GM06990 (cell line): ENCODE results near the gene VSTM5.
"Not testable (repeated sequence)": the region's sequence is repeated elsewhere in the genome, so short reads cannot be mapped to it uniquely, and the experiment has no call there.

Experiments used
- DNase-seq: peaks from one replicate; pipeline ENCODE4 v3.0.0-alpha.2; 2011; ENCODE audit not compliant: insufficient read length; ENCODE audit errors: extremely low read depth
- H3K27me3 ChIP-seq: replicated peaks from 2 replicates; pipeline ENCODE4 v1.6.0; 2011; ENCODE audit warnings: low read length; ENCODE audit not compliant: control insufficient read depth, insufficient read depth
- H3K36me3 ChIP-seq: 2 replicates; pipeline ENCODE4 v1.5.1; 2011; ENCODE audit warnings: low read length; ENCODE audit not compliant: control insufficient read depth, insufficient read depth
- H3K4me3 ChIP-seq: replicated peaks from 2 replicates; pipeline ENCODE4 v1.5.1; 2011; ENCODE audit warnings: low read depth, mild to moderate bottlenecking, control low read depth, low read length
- CTCF ChIP-seq: IDR thresholded peaks from 2 replicates; pipeline ENCODE4 v1.5.1; 2011; ENCODE audit warnings: low read length, control low read depth, mild to moderate bottlenecking, inconsistent platforms; ENCODE audit not compliant: insufficient read depth, poor library complexity, severe bottlenecking

The VSTM5 gene

GRCh38 chr11:93775289-93775688, 75.1 kb downstream of the VSTM5 start:
- no peak overlapping the region for H3K4me3 ChIP-seq
- no peak for DNase-seq
- H3K36me3 ChIP-seq: no peaks in the 10 kb centered on the region
- TF ChIP-seq CTCF: no peak
- H3K27me3 ChIP-seq: no peaks in the 10 kb centered on the region

GRCh38 chr11:93774560-93774959, 75.9 kb downstream of the VSTM5 start:
- H3K4me3 ChIP-seq, H3K36me3 ChIP-seq, H3K27me3 ChIP-seq, DNase-seq: not testable (repeated sequence)

- DNase-seq: no peak
- no peaks in the 10 kb centered on the region for H3K36me3 ChIP-seq
- TF ChIP-seq CTCF: no peak
- no peak overlapping the region for H3K4me3 ChIP-seq
- no peaks in the 10 kb centered on the region for H3K27me3 ChIP-seq
Measured at GRCh38 chr11:93773601-93774200, 76.7 kb downstream of the VSTM5 start.

- Histone ChIP-seq H3K4me3 (no peak overlapping the region), H3K27me3 (no peaks in the 10 kb centered on the region), H3K36me3 (no peaks in the 10 kb centered on the region)
- TF ChIP-seq CTCF: no peak
- DNase-seq: no peak
Measured at GRCh38 chr11:93773045-93773477, 77.4 kb downstream of the VSTM5 start.

- Histone ChIP-seq H3K36me3 (no peaks in the 10 kb centered on the region), H3K27me3 (no peaks in the 10 kb centered on the region), H3K4me3 (no peak overlapping the region)
- TF ChIP-seq CTCF: no peak
- no peak for DNase-seq
Measured at GRCh38 chr11:93772123-93772522, 78.3 kb downstream of the VSTM5 start.

GRCh38 chr11:93770160-93770559, 80.3 kb downstream of the VSTM5 start:
- DNase-seq: no peak
- H3K27me3 ChIP-seq: no peaks in the 10 kb centered on the region
- H3K4me3 ChIP-seq: no peak overlapping the region
- no peak for TF ChIP-seq CTCF
- H3K36me3 ChIP-seq: no peaks in the 10 kb centered on the region
